ENCODE measurements around the gene RNF183.
A peak's percentile ranks its signal among the peaks of the same experiment; 100 is the strongest.

The RNF183 gene

DNA sequence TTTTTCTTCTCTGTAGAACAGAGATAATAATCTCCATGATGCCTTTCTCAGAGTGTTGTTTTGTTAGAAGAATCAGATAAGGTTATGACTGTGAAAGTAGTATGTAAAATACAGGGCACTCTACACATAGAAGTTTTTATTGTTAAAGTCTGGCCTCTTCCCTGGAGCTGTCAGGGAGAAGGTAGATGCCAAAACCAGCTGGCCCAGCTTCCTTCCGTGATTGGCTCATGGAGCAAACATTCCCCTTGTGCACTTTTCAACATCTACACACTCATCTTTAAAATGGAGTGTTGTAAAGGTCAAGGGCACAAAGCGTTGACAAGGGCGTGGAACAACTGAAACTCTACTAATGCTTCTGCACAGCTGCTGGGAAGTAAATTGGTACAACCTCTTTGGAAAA is 7.4 kb upstream of the RNF183 start:
- TF ChIP-seq, protein P1, sequence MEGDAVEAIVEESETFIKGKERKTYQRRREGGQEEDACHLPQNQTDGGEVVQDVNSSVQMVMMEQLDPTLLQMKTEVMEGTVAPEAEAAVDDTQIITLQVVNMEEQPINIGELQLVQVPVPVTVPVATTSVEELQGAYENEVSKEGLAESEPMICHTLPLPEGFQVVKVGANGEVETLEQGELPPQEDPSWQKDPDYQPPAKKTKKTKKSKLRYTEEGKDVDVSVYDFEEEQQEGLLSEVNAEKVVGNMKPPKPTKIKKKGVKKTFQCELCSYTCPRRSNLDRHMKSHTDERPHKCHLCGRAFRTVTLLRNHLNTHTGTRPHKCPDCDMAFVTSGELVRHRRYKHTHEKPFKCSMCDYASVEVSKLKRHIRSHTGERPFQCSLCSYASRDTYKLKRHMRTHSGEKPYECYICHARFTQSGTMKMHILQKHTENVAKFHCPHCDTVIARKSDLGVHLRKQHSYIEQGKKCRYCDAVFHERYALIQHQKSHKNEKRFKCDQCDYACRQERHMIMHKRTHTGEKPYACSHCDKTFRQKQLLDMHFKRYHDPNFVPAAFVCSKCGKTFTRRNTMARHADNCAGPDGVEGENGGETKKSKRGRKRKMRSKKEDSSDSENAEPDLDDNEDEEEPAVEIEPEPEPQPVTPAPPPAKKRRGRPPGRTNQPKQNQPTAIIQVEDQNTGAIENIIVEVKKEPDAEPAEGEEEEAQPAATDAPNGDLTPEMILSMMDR (IDR thresholded peaks at IDR 0.05; ENCODE audit: insufficient read depth, low read depth, low read length, missing control alignments): no peak
- H3K4me3 ChIP-seq (ENCODE audit: low read depth, low read length): no peak overlapping the region
- no peak for DNase-seq (ENCODE audit: low read depth)

DNA sequence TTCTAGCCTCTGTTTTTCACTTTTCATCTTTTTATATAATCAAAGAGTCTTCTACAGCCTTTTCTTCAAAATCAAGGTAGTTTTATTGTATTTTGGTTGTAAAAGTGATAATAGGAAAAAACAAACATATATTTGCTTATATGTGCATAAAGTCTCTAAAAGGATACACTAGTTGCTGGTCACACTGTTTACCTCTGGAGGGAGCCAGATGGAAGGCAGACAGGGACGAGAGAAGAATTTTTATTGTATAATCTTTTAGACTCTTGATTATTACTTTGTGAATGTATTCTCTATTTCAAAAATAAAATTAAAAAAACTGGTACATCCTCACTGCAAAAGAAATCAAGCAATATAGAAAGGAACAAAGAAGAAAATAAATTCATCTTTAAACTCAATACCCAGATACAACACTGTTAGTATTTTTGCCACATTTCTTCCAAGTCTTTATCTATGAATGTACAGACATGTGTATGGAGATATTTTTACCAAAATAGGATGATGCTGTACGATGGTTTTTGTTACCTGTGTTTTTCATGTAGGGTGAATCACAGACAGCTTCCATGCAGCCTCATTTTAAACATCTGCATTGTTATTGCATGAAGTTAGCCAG is 6.1 kb upstream of the RNF183 start:
- TF ChIP-seq, protein P1 (IDR thresholded peaks at IDR 0.05; ENCODE audit: insufficient read depth, low read depth, low read length, missing control alignments): peak; percentile 48
- H3K4me3 ChIP-seq (ENCODE audit: low read depth, low read length): no peak overlapping the region
- DNase-seq (ENCODE audit: low read depth): peak; percentile 46

DNA sequence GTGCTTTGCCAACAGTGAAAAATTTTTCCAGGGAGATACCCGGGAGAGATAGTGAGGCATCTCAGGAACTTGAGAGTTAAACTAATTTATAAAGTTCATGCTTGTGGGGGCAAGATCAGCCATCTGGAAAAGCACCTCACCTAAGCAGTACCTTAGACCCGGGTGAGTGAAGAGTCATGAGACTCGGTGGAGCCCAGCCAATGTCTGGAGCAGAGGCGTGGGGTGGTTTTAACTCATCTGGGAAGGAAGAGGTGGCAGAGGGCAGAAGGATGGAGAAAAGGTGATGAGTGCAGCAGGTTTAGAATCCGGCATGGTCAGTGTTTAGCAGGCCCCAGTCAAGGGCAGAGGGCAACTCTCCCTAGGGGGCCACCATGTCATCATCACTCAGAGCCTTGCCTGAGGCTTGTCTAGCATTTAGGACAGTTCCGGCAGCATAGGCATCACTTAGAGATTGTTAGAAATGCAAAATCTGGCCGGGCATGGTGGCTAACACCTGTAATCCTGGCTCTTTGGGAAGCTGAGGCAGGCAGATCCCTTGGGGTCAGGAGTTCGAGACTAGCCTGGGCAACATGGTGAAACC is 4.3 kb upstream of the RNF183 start:
- no peak for DNase-seq (ENCODE audit: low read depth)
- TF ChIP-seq, protein P1 (IDR thresholded peaks at IDR 0.05; ENCODE audit: insufficient read depth, low read depth, low read length, missing control alignments): no peak
- no peak overlapping the region for H3K4me3 ChIP-seq (ENCODE audit: low read depth, low read length)

- no peak overlapping the region for H3K4me3 ChIP-seq (ENCODE audit: low read depth, low read length)
- TF ChIP-seq, protein P1 (IDR thresholded peaks at IDR 0.05; ENCODE audit: insufficient read depth, low read depth, low read length, missing control alignments): no peak
- no peak for DNase-seq (ENCODE audit: low read depth)
Measured at GRCh38 chr9:113306566-113306965, 3.4 kb upstream of the RNF183 start.

DNA sequence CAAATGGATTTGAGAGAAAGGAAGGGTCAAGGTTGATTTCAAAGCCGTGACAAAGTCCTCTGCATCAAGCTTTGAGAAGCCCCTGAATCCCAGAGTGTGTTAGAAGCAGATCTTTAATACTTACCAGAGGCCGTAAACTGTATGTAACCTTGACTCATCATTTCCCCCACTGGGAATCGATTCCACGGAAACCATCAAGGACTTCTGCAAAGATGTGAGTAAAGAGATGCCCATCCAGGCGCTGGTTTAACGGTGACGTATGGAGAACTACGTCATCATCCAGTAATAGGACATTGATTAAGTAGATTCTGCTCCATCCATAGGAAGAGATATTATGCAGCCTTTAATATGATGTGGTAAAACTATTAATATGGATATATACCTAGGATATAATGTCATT is 1.6 kb downstream of the RNF183 start:
- TF ChIP-seq, protein P1 (IDR thresholded peaks at IDR 0.05; ENCODE audit: insufficient read depth, low read depth, low read length, missing control alignments): no peak
- H3K4me3 ChIP-seq (ENCODE audit: low read depth, low read length): no peak overlapping the region
- no peak for DNase-seq (ENCODE audit: low read depth)

DNA sequence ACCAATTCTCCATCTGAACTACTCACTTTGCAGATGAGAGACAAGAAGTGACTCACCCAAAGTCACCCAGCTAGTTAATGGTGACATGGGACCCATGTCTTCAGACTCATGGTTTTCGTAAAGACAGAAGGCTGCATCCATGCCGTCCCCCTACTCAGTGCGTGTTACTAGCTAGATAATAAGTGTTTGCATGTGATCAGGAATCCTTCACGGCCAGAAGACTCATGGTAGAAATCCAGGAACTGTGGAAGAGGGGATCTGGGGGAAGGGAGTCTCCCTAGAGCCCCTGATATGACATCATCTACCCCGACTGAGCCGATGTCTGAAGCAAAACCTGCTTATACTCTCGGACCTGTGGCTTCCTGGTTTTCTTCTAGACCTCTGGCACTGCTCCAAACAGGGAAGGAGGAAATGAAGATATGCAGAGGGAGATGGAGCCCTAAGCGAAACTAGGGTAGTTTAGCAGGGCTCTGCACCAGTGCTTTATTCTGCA is 3.3 kb downstream of the RNF183 start:
- no peak overlapping the region for H3K4me3 ChIP-seq (ENCODE audit: low read depth, low read length)
- DNase-seq (ENCODE audit: low read depth): no peak
- TF ChIP-seq, protein P1 (IDR thresholded peaks at IDR 0.05; ENCODE audit: insufficient read depth, low read depth, low read length, missing control alignments): no peak
